Activated T-cell treated with anti-CD3 and anti-CD28 coated beads, Interleukin-2, amount 50 U/mL, for 4 hours (primary cell): ENCODE results near the gene INPP4A. TPM values are rescaled to one million over a fixed set of nuclear protein-coding genes. Genes with fewer than 3 reads are reported as not detected.

Experiments used
- ATAC-seq, 2 donors: fragments of 200-7000 bp; cut with Tn5 transposase; one replicate each; pipeline ENCODE4 v1.10.0; 2021
- DNase-seq: peaks from one replicate; pipeline ENCODE4 v3.0.0-alpha.2; 2020
- H3K27me3 Mint-ChIP-seq: one replicate; pipeline ENCODE4 v1.8.0; 2021; ENCODE audit warnings: low read depth, mixed read lengths
- H3K36me3 Mint-ChIP-seq: one replicate; pipeline ENCODE4 v1.8.0; 2022; ENCODE audit warnings: mixed read lengths; ENCODE audit not compliant: insufficient read depth
- H3K4me1 Mint-ChIP-seq: one replicate; pipeline ENCODE4 v1.8.0; 2021; ENCODE audit warnings: low read depth, mixed read lengths
- H3K4me3 Mint-ChIP-seq: one replicate; pipeline ENCODE4 v1.8.0; 2021; ENCODE audit warnings: mild to moderate bottlenecking, moderate library complexity, mixed read lengths
- H3K9me3 Mint-ChIP-seq: one replicate; pipeline ENCODE4 v1.8.0; 2021; ENCODE audit warnings: mixed read lengths
- total RNA-seq, 3 donors: library from RNA; stranded (reverse); gene quantifications; one replicate each; pipeline ENCODE4 v1.2.1, GENCODE V29; 2021

INPP4A gene
- total RNA-seq, 3 donors from 2014 or later = 17.3 to 24.0 (median 17.3) TPM

DNA sequence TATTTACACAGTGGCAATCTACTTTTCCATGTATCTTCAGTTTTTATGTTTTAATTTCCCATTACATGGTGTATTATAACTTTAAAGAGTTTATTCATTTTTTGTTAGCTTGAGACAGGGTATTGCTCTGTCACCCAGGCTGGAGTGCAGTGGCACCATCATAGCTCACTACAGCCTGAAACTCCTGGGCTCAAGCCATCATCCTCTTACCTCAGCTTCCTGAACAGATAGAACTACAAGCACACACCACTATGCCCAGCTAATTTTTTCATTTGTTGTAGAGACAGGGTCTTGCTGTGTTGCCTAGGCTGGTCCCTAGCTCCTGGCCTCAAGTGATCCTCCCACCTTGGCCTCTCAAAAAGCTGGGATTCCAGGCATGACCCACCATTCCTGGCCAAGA is 96.8 kb downstream of the INPP4A start:
- peaks cover 63% of the 10 kb centered on the region for H3K36me3 Mint-ChIP-seq
- no peaks in the 10 kb centered on the region for H3K9me3 Mint-ChIP-seq
- no peaks in the 10 kb centered on the region for H3K27me3 Mint-ChIP-seq
- ATAC-seq = no peak
- H3K4me3 Mint-ChIP-seq = no peak overlapping the region
- H3K4me1 Mint-ChIP-seq = peaks cover 2% of the 10 kb centered on the region
- no peak for DNase-seq

GRCh38 chr2:98541906-98542305 is 97.2 kb downstream of the INPP4A start:
- Mint-ChIP-seq H3K9me3 (no peaks in the 10 kb centered on the region), H3K4me3 (no peak overlapping the region), H3K36me3 (peaks cover 61% of the 10 kb centered on the region), H3K4me1 (peaks cover 6% of the 10 kb centered on the region), H3K27me3 (no peaks in the 10 kb centered on the region)
- ATAC-seq (no peak), DNase-seq (no peak)

- Mint-ChIP-seq H3K36me3 (peaks cover 63% of the 10 kb centered on the region), H3K4me3 (no peak overlapping the region), H3K4me1 (peaks cover 18% of the 10 kb centered on the region), H3K9me3 (no peaks in the 10 kb centered on the region), H3K27me3 (no peaks in the 10 kb centered on the region)
- DNase-seq (no peak), ATAC-seq (no peak)
Observed at GRCh38 chr2:98543214-98543613, 98.6 kb downstream of the INPP4A start.

- peaks cover 22% of the 10 kb centered on the region for H3K4me1 Mint-ChIP-seq
- no peak overlapping the region for H3K4me3 Mint-ChIP-seq
Observed at GRCh38 chr2:98543842-98544241, 99.2 kb downstream of the INPP4A start.

DNA sequence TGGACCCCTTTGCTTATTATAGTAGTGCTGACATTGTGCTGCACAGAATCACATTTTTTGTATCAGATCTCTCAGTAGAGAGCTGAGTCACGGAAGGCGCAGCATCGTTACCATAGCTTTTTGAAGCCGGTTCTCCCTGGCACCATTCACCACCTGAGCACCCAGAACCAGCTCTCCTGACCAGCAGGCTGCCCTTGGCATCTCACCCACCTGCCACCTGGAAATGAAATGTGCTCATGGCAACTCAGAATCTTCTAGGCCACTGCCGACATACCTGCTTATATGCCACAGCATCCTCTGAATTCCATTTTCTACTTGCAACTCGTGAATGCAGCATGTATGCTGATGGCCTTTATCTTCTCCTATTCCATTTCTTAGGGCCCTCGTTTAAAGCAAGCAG is 100.9 kb downstream of the INPP4A start:
- H3K27me3 Mint-ChIP-seq = no peaks in the 10 kb centered on the region
- no peak overlapping the region for H3K4me3 Mint-ChIP-seq
- H3K4me1 Mint-ChIP-seq = peaks cover 32% of the 10 kb centered on the region
- H3K36me3 Mint-ChIP-seq = peaks cover 46% of the 10 kb centered on the region
- no peaks in the 10 kb centered on the region for H3K9me3 Mint-ChIP-seq
- no peak for DNase-seq
- ATAC-seq = no peak

More at GRCh38 chr2:98543842-98544241, 99.2 kb downstream of the INPP4A start:
- ATAC-seq = no peak
- Mint-ChIP-seq H3K27me3 (no peaks in the 10 kb centered on the region), H3K9me3 (no peaks in the 10 kb centered on the region), H3K36me3 (peaks cover 59% of the 10 kb centered on the region)
- no peak for DNase-seq

GRCh38 chr2:98546186-98546585 is 101.5 kb downstream of the INPP4A start:
- Mint-ChIP-seq H3K36me3 (peaks cover 46% of the 10 kb centered on the region), H3K4me1 (peaks cover 35% of the 10 kb centered on the region), H3K9me3 (no peaks in the 10 kb centered on the region), H3K27me3 (no peaks in the 10 kb centered on the region), H3K4me3 (no peak overlapping the region)
- ATAC-seq (no peak), DNase-seq (no peak)

DNA sequence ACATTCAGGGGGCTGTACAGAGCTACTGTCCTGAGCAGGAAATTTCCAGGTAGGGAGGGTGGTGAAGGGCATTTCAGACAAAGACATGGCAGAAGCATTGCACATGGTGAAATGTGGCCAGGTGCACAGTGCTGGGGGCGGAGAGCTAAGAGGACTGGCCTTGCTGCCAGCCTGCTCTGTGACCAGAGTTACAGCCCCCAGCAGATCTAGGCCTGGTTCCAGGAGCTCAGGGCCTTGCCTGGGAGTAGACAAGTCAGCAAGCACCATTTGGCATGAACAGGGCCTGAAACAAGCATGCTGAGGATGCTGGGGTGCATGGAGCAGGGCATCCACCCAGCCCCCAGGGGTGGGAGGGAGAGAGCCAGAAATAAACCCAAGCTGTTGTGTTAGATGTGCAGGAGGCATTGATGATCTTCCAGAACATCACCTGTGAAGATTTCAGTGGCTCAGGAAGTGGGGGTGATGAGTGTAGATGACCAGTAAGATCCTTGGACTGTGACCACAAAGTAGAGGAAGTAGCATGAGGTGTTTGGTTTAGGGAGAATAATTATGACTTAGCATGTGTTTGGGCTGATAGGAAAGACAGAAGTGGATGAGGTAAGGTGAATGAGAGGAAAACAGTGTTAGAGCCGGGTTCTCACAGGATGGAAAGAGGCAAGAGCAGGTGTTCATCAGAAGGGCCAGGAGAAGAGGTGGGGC is 102.6 kb downstream of the INPP4A start:
- Mint-ChIP-seq H3K36me3 (peaks cover 51% of the 10 kb centered on the region), H3K4me3 (no peak overlapping the region), H3K9me3 (no peaks in the 10 kb centered on the region), H3K27me3 (no peaks in the 10 kb centered on the region), H3K4me1 (peaks cover 39% of the 10 kb centered on the region)
- DNase-seq = no peak
- no peak for ATAC-seq

DNA sequence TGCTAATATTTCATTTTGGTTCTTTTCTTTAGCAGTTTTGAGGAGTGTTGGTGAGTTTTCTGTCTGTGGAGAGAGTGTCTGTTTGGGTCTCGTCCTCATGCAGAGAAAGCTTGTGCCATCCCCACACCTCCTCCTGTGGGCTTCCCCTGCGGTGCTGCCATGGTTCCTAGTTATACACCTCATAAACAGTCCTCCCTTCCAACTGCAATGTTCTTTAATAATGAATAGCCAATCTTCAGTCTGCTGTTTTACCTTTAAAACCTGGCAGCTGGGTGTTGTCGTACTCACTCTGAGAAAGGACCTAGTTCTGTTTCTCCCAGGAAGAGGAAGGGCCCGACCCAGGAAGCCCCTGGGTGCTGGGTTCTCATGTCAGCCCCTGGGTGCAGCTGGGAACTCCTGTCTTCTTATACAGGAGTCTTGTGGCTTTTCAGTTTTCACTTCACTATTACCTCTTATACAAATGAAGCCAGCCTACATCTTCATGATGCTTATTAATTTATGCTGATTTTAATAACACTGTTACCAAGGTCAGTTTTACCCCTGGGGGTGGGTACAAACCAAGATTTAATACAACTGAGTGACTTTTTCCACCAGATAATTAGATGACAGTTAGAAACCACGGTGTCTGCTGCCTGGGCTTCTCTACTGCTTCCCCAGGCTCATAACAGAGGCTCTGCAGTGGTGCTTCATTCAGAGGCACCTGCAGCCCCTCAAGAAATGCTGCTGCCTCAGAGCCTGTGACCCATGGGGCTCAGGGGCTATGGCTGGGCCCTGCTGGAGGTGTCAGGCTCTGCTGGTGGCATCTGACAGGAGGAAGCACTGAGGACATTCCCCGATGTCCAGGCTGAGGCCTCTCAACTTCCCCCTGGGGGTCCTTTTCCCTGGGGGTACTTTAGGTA is 104.5 kb downstream of the INPP4A start:
- ATAC-seq (no peak), DNase-seq (no peak)
- peaks cover 53% of the 10 kb centered on the region for H3K36me3 Mint-ChIP-seq
- no peaks in the 10 kb centered on the region for H3K9me3 Mint-ChIP-seq
- no peak overlapping the region for H3K4me3 Mint-ChIP-seq
- no peaks in the 10 kb centered on the region for H3K27me3 Mint-ChIP-seq
- H3K4me1 Mint-ChIP-seq = peaks cover 41% of the 10 kb centered on the region

GRCh38 chr2:98550165-98550564 is 105.5 kb downstream of the INPP4A start:
- ATAC-seq (no peak), DNase-seq (no peak)
- H3K4me1 Mint-ChIP-seq = peaks cover 43% of the 10 kb centered on the region
- peaks cover 53% of the 10 kb centered on the region for H3K36me3 Mint-ChIP-seq
- no peaks in the 10 kb centered on the region for H3K9me3 Mint-ChIP-seq
- no peak overlapping the region for H3K4me3 Mint-ChIP-seq
- H3K27me3 Mint-ChIP-seq = no peaks in the 10 kb centered on the region

DNA sequence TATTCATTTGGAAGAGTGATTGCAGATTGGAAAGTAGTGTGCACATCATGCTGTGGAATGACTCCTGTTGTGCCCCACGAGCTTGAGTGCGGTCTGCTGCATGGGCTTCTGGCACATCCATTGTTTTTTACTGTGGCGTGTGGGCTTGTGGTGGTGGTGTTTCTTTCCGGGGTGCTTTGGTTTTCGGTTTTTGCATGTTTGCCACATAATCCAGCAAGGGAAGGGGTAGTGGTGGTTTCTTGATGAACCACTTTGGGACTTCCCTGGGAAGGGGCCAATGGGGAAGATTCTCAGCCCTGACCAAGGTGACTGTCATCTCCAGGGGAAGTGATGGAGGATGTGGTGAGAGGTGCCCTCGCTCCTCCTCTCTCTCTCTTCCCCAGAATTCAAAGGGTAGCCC is 106.7 kb downstream of the INPP4A start:
- H3K4me3 Mint-ChIP-seq = no peak overlapping the region
- ATAC-seq = peak; percentile 72 to 83

GRCh38 chr2:98552499-98553179 is 108.0 kb downstream of the INPP4A start:
- Mint-ChIP-seq H3K27me3 (no peaks in the 10 kb centered on the region), H3K9me3 (no peaks in the 10 kb centered on the region), H3K4me3 (no peak overlapping the region), H3K36me3 (peaks cover 41% of the 10 kb centered on the region), H3K4me1 (peaks cover 36% of the 10 kb centered on the region)
- no peak for ATAC-seq
- DNase-seq = no peak

More for the DNA sequence above, 106.7 kb downstream of the INPP4A start:
- no peak for DNase-seq
- Mint-ChIP-seq H3K36me3 (peaks cover 48% of the 10 kb centered on the region), H3K4me1 (peaks cover 45% of the 10 kb centered on the region), H3K9me3 (no peaks in the 10 kb centered on the region), H3K27me3 (no peaks in the 10 kb centered on the region)

DNA sequence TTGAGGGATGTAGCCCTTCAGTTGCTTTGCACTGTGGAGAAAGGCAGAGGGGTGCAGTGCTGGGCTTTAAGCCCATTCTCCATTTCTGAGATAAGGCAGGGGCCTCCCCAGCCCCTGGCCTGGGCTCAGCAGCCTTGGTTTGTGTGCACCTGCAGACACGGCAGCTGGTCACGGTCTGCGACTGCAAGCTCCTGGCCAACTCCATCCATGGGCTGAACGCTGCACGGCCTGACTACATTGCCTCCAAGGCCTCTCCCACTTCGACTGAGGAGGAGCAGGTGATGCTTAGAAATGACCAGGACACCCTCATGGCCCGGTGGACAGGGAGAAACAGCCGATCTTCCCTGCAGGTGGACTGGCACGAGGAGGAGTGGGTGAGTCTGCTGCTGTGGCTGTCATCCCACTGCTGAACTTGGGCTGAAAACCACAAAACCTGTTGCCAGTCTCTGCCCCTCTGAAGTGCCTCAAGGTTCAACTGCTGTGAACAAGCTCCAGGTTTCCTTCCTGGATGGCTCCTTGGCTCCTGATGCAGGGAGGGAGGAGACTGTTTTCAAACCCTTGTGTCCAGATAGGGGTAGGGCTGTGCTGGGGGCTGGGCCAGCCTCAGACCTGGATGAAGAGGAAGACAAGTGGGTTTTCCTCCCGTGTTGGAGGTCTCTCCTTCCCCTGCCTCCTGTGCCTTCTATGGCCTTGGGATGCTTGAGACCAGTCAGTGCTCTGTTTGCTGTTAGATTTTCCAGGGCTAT is 109.6 kb downstream of the INPP4A start:
- peaks cover 37% of the 10 kb centered on the region for H3K36me3 Mint-ChIP-seq
- peaks cover 32% of the 10 kb centered on the region for H3K4me1 Mint-ChIP-seq

GRCh38 chr2:98555696-98556095 is 111.0 kb downstream of the INPP4A start:
- DNase-seq (no peak), ATAC-seq (no peak)
- no peak overlapping the region for H3K4me3 Mint-ChIP-seq
- H3K27me3 Mint-ChIP-seq = no peaks in the 10 kb centered on the region
- peaks cover 28% of the 10 kb centered on the region for H3K4me1 Mint-ChIP-seq
- no peaks in the 10 kb centered on the region for H3K9me3 Mint-ChIP-seq
- H3K36me3 Mint-ChIP-seq = peaks cover 39% of the 10 kb centered on the region

More for the DNA sequence above, 109.6 kb downstream of the INPP4A start:
- H3K4me3 Mint-ChIP-seq = no peak overlapping the region
- DNase-seq = no peak
- no peak for ATAC-seq
- no peaks in the 10 kb centered on the region for H3K27me3 Mint-ChIP-seq
- no peaks in the 10 kb centered on the region for H3K9me3 Mint-ChIP-seq
